Measurements from ENCODE around the gene PIK3CG.

PIK3CG gene

DNA sequence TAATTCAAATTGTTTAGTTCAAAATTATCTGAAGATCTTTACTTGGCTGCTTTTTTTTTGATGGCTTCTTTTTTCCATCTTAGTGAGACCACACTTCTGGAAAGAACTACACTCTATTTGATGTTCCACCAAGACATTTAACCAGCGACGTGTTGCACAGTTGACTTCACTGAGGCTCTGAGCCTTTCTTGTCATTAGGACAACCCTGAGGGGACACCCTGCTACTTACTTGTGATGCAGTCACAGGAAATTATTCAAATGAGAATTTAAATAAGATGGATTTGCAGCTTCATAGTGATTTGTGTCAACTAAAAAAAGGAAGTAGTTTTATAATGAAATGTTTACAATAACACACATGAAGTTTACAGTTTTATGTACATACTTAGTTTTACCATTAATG is 25.6 kb upstream of the PIK3CG start:
- Histone ChIP-seq H3K9me3 (no peaks in the 10 kb centered on the region), H3K4me3 (no peak overlapping the region), H3K27me3 (peaks cover 0 to 5% of the 10 kb centered on the region in 2 donors), H3K36me3 (no peaks in the 10 kb centered on the region), H3K27ac (no peak overlapping the region), H3K4me1 (no peaks in the 10 kb centered on the region)
- intact Hi-C loops (cut with DNase I; ENCODE audit: low total_unique reads) = no loop called here
- DNase-seq = no peak
- TF ChIP-seq, protein P1, sequence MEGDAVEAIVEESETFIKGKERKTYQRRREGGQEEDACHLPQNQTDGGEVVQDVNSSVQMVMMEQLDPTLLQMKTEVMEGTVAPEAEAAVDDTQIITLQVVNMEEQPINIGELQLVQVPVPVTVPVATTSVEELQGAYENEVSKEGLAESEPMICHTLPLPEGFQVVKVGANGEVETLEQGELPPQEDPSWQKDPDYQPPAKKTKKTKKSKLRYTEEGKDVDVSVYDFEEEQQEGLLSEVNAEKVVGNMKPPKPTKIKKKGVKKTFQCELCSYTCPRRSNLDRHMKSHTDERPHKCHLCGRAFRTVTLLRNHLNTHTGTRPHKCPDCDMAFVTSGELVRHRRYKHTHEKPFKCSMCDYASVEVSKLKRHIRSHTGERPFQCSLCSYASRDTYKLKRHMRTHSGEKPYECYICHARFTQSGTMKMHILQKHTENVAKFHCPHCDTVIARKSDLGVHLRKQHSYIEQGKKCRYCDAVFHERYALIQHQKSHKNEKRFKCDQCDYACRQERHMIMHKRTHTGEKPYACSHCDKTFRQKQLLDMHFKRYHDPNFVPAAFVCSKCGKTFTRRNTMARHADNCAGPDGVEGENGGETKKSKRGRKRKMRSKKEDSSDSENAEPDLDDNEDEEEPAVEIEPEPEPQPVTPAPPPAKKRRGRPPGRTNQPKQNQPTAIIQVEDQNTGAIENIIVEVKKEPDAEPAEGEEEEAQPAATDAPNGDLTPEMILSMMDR (IDR thresholded peaks at IDR 0.05) = no peak

DNA sequence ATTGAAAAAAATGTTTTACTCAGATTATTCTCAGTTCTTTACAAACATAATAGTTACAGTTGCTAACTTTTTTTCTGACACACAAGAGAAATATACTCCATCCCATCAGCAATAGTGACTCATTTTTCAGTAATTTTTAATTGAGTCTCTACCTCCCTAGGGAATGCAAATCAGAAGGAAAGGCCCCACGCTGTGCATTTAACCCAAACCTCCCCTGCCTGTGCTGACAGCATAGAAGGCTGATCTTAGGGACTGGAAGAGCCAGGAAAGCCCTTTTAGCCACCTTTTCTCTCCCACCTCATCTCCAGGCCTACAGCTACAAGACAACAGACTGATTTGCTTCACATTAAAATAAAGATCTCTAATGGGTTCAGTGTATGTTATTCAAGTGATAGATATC is 24.7 kb upstream of the PIK3CG start:
- H3K4me1 ChIP-seq = no peaks in the 10 kb centered on the region
- peaks cover 0 to 5% of the 10 kb centered on the region in 2 donors for H3K27me3 ChIP-seq
- TF ChIP-seq, protein P1 (IDR thresholded peaks at IDR 0.05) = no peak
- no peak for DNase-seq
- intact Hi-C loops (cut with DNase I; ENCODE audit: low total_unique reads) = no loop called here
- no peak overlapping the region for H3K27ac ChIP-seq
- H3K36me3 ChIP-seq = no peaks in the 10 kb centered on the region
- no peak overlapping the region for H3K4me3 ChIP-seq
- no peaks in the 10 kb centered on the region for H3K9me3 ChIP-seq

DNA sequence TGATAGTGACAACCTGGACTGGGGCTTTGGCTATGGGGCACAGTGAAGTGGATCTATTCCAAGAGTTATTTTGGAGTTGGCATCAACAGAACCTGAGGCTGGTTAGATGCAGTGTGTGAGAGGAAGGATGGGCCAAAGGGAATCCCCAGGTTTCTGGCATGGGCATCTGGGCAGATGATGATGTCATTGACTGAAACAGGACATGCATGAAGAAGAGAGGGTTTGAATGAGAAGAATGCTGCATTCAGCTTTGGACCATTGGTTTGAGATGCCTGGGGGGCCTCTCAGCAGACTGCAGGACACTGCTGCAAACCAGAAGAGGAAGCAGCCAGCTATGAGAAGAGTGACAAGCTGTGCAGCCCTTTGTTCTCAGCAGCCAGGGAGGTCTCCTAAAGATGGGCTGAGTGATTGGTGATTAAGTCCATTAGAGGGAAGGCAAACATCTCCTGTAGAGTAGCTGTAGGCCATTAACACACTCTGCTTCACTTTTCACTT is 23.1 kb upstream of the PIK3CG start:
- TF ChIP-seq, protein P1 (IDR thresholded peaks at IDR 0.05) = no peak
- no peak for DNase-seq
- intact Hi-C loops (cut with DNase I; ENCODE audit: low total_unique reads) = no loop called here
- Histone ChIP-seq H3K4me3 (no peak overlapping the region), H3K36me3 (no peaks in the 10 kb centered on the region), H3K9me3 (no peaks in the 10 kb centered on the region), H3K27ac (no peak overlapping the region), H3K27me3 (peaks cover 0 to 5% of the 10 kb centered on the region in 2 donors), H3K4me1 (no peaks in the 10 kb centered on the region)

DNA sequence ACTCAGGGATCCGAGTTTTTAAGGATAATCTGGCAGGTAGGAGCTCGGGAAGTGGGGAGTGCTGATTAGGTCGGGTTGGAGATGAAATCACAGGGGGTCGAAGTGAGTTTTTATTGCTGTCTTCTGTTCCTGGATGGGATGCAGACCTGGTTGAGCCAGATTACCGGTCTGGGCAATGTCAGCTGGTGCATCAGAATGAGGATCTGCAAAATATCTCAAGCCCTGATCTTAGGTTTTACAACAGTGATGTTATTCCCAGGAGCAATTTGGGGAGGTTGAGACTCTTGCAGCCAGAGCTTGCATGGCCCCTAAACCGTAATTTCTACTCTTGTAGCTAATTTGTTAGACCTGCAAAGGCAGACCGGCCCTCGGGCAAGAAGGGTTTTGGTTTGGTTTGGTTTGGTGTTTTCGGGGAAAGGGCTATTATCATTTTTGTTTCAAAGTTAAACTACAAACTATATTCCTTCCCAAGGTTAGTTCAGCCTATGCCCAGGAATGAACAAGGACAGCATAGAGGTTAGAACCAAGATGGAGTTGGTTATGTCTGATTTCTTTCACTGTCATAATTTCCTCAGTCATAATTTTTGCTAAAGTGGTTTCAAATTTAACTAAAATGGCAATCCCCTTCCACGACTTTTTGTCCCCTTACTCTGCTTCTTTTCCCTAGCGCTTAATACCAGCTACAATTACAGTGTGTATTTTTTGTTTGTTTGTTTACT is 20.6 kb upstream of the PIK3CG start:
- Histone ChIP-seq H3K9me3 (no peaks in the 10 kb centered on the region), H3K4me1 (no peaks in the 10 kb centered on the region), H3K36me3 (no peaks in the 10 kb centered on the region), H3K27me3 (peaks cover 0 to 5% of the 10 kb centered on the region in 2 donors), H3K4me3 (no peak overlapping the region), H3K27ac (no peak overlapping the region)
- intact Hi-C loops (cut with DNase I; ENCODE audit: low total_unique reads) = no loop called here
- no peak for DNase-seq
- TF ChIP-seq, protein P1 (IDR thresholded peaks at IDR 0.05) = no peak

DNA sequence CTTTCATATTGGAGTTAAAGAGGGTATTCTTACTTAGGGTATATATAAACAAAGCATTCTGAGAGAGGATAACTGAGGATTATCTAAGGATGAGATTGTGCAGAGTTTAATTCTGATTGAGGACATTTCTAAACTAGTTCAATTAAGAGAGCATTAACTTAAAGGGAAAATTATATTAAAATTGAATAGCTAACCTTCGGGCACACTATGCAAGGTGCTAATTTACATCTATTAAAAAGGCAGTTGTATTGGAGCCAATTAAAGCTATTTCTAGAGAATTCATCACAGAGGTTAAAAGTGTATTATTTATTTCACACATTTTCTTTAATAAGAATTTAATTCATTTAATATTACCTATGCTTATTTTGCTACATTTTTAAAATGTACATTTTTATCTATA is 17.0 kb upstream of the PIK3CG start:
- Histone ChIP-seq H3K4me1 (no peaks in the 10 kb centered on the region), H3K27me3 (peaks cover 0 to 5% of the 10 kb centered on the region in 2 donors), H3K36me3 (no peaks in the 10 kb centered on the region), H3K27ac (no peak overlapping the region), H3K9me3 (no peaks in the 10 kb centered on the region), H3K4me3 (no peak overlapping the region)
- no peak for DNase-seq
- TF ChIP-seq, protein P1 (IDR thresholded peaks at IDR 0.05) = no peak
- intact Hi-C loops (cut with DNase I; ENCODE audit: low total_unique reads) = no loop called here
